HG03558 (cell line): ENCODE data around the gene VPS37C.

Experiments
- ATAC-seq: cut with Tn5 transposase; IDR thresholded peaks from one replicate; pipeline ENCODE4 v1.9.1; 2021; ENCODE audit warnings: moderate number of reproducible peaks; ENCODE audit not compliant: unreplicated experiment; ENCODE audit errors: extremely low read depth

Gene VPS37C

GRCh38 chr11:61120706-61121191, 40.5 kb downstream of the VPS37C start:
- ATAC-seq: no peak

DNA sequence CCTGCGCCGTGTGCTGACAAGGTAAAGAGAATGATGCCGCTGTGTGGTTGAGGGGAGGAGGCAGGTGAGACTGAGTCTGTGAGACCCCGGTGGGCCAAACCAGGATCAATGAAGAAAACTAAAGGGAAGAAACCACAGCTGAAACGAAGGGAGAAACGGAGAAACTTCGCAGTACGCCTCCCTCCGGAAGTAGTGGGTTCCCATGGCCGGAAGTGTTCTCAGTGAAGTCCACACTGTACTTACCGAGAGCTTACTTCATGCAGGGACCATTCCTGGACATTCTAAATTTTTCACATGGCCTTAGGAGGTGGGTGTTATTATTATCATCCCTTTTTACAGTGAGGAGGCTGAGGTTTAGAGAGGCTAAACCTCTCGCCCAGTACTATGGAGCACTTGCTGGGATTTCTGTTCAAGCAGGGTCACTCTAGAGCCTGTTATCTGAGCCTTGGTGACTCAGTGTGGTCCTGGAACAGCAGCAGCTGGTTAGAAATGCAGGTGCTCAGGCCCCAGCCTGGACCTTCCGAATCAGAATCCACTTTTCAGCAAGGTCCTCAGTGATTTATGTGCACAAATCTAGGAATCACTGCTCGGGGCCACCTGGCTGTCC, 41.0 kb downstream of the VPS37C start:
- ATAC-seq: no peak

DNA sequence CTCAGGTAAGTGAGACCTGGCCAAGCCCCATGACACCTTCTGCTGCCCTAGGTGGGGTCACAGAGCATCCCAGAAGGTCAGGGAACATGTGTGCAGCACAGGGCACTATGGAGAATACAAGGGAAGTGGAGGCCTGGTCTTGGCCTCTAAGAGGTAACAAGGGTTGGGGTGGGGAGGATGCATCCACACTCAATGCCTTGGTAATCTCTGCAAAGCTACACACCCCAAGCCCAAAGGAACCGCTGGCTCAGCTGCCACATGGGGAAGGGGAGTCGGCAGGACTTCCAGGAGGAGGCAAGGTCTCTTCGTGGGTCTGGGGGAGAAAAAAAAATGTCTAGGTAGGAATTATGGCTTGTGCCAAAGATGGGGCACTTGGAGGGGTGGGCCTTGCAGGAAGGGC, 41.7 kb downstream of the VPS37C start:
- ATAC-seq: no peak

GRCh38 chr11:61119055-61119454, 42.2 kb downstream of the VPS37C start:
- no peak for ATAC-seq

GRCh38 chr11:61118406-61118805, 42.8 kb downstream of the VPS37C start:
- ATAC-seq: no peak

GRCh38 chr11:61118004-61118403, 43.2 kb downstream of the VPS37C start:
- no peak for ATAC-seq

GRCh38 chr11:61117168-61117520, 44.1 kb downstream of the VPS37C start:
- no peak for ATAC-seq

DNA sequence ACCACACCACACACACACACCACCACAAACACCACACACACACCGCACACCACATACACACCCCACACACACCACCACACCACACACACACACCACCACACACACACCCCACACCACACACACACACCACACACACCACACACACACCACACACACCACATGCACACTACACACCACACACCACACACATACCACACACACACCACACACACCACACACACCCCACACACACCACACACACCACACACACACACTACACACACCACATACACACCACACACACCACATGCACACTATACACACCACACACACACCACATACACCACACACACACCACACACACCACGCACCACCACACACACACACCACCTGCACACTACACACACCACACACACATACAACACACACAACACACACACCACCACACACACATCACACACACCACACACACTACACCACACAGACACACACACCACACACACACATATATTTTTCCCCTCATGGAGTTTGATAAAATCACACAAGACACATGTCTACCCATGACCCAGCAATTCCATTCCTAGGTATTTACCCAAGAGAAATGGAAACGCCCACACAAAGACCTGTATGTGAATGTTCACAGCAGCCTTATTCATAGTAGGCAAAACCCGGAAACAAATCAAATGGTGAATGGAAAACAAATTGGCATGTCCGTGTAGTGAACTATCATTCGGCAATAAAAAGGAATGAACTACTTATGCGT, 44.6 kb downstream of the VPS37C start:
- ATAC-seq: no peak

GRCh38 chr11:61115498-61116224, 45.6 kb downstream of the VPS37C start:
- ATAC-seq: no peak

- no peak for ATAC-seq
Observed at GRCh38 chr11:61114913-61115312, 46.3 kb downstream of the VPS37C start.

- no peak for ATAC-seq
Observed at GRCh38 chr11:61113201-61113600, 48.0 kb downstream of the VPS37C start.

GRCh38 chr11:61112575-61112974, 48.7 kb downstream of the VPS37C start:
- no peak for ATAC-seq

GRCh38 chr11:61111786-61112517, 49.3 kb downstream of the VPS37C start:
- ATAC-seq: no peak

- no peak for ATAC-seq
Observed at GRCh38 chr11:61111050-61111435, 50.2 kb downstream of the VPS37C start.

DNA sequence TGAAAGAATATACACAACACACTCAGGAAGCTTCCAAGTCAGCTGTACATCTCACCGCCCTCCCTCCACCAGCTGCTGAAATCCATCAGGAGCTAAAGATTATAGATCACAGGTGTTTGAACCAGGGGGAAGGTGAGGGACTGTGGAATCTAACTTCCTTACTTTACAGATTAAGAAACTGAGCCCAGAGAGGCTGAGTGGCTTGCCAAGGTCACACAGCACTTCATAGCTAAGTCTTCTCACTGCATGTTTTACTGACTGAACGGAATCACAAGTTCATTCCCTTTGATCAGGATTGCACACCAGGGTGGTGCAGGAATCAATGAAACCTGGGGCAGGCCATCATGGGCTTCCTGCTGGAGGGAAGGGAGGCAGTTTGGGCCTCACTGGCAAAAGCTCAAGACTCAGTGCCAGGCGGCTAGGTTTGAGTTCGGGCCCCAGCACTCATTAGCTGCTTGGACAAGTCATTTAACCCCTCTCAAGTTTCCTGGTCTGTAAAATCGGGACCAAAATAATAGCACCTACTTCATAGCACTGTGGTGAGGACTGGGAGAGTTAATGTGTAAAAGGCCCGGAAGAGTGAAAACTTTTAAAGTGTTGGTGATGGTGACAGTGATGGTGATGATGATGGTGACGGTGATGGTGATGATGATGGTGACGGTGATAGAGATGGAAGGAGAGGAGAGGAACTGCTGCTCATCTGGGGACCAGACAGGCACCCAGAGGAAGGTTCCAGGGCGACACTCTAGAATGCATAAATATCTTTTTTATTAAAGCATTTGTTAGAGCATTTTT, 50.8 kb downstream of the VPS37C start:
- ATAC-seq: no peak

- ATAC-seq: no peak
Observed at GRCh38 chr11:61109671-61110070, 51.6 kb downstream of the VPS37C start.

GRCh38 chr11:61108847-61109585, 52.2 kb downstream of the VPS37C start:
- no peak for ATAC-seq

DNA sequence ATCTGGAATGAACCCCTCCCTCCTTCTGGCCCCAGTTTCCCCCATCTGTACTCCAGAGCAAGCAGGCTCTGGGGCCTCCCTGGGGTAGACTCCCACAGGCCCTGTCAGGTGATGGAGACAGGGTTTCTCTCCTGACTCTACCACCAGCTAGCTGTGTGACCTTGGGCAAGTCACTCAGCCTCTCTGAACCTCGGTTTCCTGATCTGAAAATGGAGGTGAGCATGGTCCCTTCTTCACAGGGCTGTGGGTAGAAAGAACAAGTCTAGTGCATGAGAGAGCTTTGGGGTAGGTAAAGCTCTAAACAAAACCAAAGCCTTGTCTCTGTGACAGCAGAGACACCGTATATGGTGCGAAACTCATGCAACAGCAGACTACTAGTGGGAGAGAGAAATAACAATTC, 53.3 kb downstream of the VPS37C start:
- ATAC-seq: no peak

DNA sequence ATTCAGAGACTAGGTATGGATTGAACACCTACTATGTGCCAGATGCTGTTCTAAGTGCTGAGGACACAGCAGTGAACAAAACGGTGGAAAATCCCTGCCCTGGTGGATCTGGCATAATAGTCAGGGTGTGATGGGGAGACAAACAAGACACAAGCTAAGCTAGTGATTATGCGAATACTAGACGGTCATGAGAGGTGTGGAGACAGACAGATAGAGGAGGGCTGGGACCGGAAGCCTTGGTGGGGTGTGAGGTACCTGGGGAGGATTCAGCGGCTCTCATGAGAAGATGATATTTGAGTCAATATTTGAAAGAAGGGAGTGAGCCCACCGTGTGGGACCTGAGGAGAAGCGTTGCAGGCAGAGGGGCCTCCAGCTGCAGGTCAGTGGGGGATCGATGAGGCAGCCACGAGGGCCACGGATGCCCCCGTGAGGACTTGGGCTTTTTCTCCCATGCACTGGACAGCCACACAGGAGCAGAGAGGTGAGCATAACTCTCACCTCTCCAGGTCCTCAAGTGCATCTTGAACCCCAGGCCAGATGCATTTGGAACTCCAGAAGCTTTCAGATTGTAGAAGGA, 54.2 kb downstream of the VPS37C start:
- ATAC-seq: no peak
